Ovary (tissue), 3 donors: Measurements from ENCODE around the gene TLCD3A.

Experiments
- CTCF ChIP-seq, 3 donors: fragments of 450-650 bp in 2 of 3; fragments of 200-600 bp in 1 of 3; IDR thresholded peaks; one replicate each; pipeline versions ENCODE4 v1.5.1 to v1.8.0; 2016 to 2022; ENCODE audit warnings: antibody characterized with exemption in 3 of 3, mild to moderate bottlenecking in 1 of 3
- POLR2A ChIP-seq: fragments of 450-650 bp; IDR thresholded peaks from one replicate; pipeline ENCODE4 v1.6.1; 2017; ENCODE audit warnings: antibody characterized with exemption, mild to moderate bottlenecking, moderate library complexity
- donor health status: DM: no; HTN: no; CAD: no.

- no peak for TF ChIP-seq POLR2A
- no peak for TF ChIP-seq CTCF (IDR thresholded peaks at IDR 0.05)
These were observed 34.7 kb upstream of the TLCD3A start for GRCh38 chr17:697682-698081.
